ENCODE results near the gene DLG2. TPM values are rescaled to one million over a fixed set of nuclear protein-coding genes. Genes with fewer than 3 reads are reported as not detected.

DLG2 gene
- total RNA-seq, 2 experiments from 2014 or later = 2.0 to 2.1 TPM

GRCh38 chr11:85530634-85531033 lies 96.5 kb downstream of the DLG2 start:
- Histone ChIP-seq H3K27me3 (ENCODE audit: control insufficient read depth in 1 of 2, insufficient read depth in 2 of 2, low read length in 2 of 2) (no peaks in the 10 kb centered on the region), H3K36me3 (ENCODE audit: insufficient read depth, low read length) (no peaks in the 10 kb centered on the region), H3K9me3 (ENCODE audit: control insufficient read depth in 1 of 2, insufficient read depth in 1 of 2, low read length in 2 of 2) (no peaks in the 10 kb centered on the region), H3K4me1 (ENCODE audit: insufficient read depth, low read length) (no peaks in the 10 kb centered on the region), H3K27ac (ENCODE audit: low read depth in 1 of 2, low read length in 2 of 2) (no peak overlapping the region), H3K4me3 (ENCODE audit: low read length) (no peak overlapping the region)
- ATAC-seq (ENCODE audit: poor library complexity) (no peak), DNase-seq (no peak)
- Mint-ChIP-seq H3K4me3 (no peak overlapping the region), H3K36me3 (ENCODE audit: low read depth) (peaks cover 6% of the 10 kb centered on the region), H3K27ac (no peak overlapping the region), H3K4me1 (ENCODE audit: low read depth) (no peaks in the 10 kb centered on the region), H3K27me3 (no peaks in the 10 kb centered on the region), H3K9me3 (peaks cover 4% of the 10 kb centered on the region)
- intact Hi-C loops (cut with DNase I, micrococcal nuclease) = no loop called here
- POLR2A ChIA-PET = no interaction called here
- no peak for TF ChIP-seq CTCF (IDR thresholded peaks at IDR 0.05)
- CTCF ChIA-PET = no interaction called here

- POLR2A ChIA-PET = no interaction called here
- H3K36me3 ChIP-seq (ENCODE audit: insufficient read depth, low read length) = no peaks in the 10 kb centered on the region
Measured at GRCh38 chr11:85526564-85526963, 100.6 kb downstream of the DLG2 start.

GRCh38 chr11:85525686-85526085 lies 101.5 kb downstream of the DLG2 start:
- no peaks in the 10 kb centered on the region for H3K36me3 ChIP-seq (ENCODE audit: insufficient read depth, low read length)
- POLR2A ChIA-PET = no interaction called here
- DNase-seq = no peak
- no peaks in the 10 kb centered on the region for H3K27me3 Mint-ChIP-seq
- no peak overlapping the region for H3K4me3 Mint-ChIP-seq
- H3K36me3 Mint-ChIP-seq (ENCODE audit: low read depth) = peaks cover 23% of the 10 kb centered on the region
- H3K9me3 ChIP-seq (ENCODE audit: control insufficient read depth in 1 of 2, insufficient read depth in 1 of 2, low read length in 2 of 2) = peaks cover 9 to 20% of the 10 kb centered on the region in 2 experiments
- peaks cover 11% of the 10 kb centered on the region for H3K9me3 Mint-ChIP-seq
- TF ChIP-seq CTCF (IDR thresholded peaks at IDR 0.05) = no peak
- no peaks in the 10 kb centered on the region for H3K27me3 ChIP-seq (ENCODE audit: control insufficient read depth in 1 of 2, insufficient read depth in 2 of 2, low read length in 2 of 2)
- ATAC-seq (ENCODE audit: poor library complexity) = no peak
- intact Hi-C loops (cut with DNase I, micrococcal nuclease) = no loop called here
- CTCF ChIA-PET = no interaction called here
- H3K4me3 ChIP-seq (ENCODE audit: low read length) = no peak overlapping the region
- H3K27ac ChIP-seq (ENCODE audit: low read depth in 1 of 2, low read length in 2 of 2) = no peak overlapping the region
- H3K4me1 Mint-ChIP-seq (ENCODE audit: low read depth) = no peaks in the 10 kb centered on the region
- H3K4me1 ChIP-seq (ENCODE audit: insufficient read depth, low read length) = no peaks in the 10 kb centered on the region
- no peak overlapping the region for H3K27ac Mint-ChIP-seq

More at GRCh38 chr11:85526564-85526963, 100.6 kb downstream of the DLG2 start:
- Mint-ChIP-seq H3K27ac (no peak overlapping the region), H3K4me3 (no peak overlapping the region), H3K9me3 (peaks cover 7% of the 10 kb centered on the region), H3K4me1 (ENCODE audit: low read depth) (no peaks in the 10 kb centered on the region), H3K36me3 (ENCODE audit: low read depth) (peaks cover 15% of the 10 kb centered on the region), H3K27me3 (no peaks in the 10 kb centered on the region)
- Histone ChIP-seq H3K27me3 (ENCODE audit: control insufficient read depth in 1 of 2, insufficient read depth in 2 of 2, low read length in 2 of 2) (no peaks in the 10 kb centered on the region), H3K4me3 (ENCODE audit: low read length) (no peak overlapping the region), H3K27ac (ENCODE audit: low read depth in 1 of 2, low read length in 2 of 2) (no peak overlapping the region), H3K4me1 (ENCODE audit: insufficient read depth, low read length) (no peaks in the 10 kb centered on the region), H3K9me3 (ENCODE audit: control insufficient read depth in 1 of 2, insufficient read depth in 1 of 2, low read length in 2 of 2) (peaks cover 9 to 18% of the 10 kb centered on the region in 2 experiments)
- CTCF ChIA-PET = no interaction called here
- DNase-seq = no peak
- ATAC-seq (ENCODE audit: poor library complexity) = no peak
- TF ChIP-seq CTCF (IDR thresholded peaks at IDR 0.05) = no peak
- intact Hi-C loops (cut with DNase I, micrococcal nuclease) = no loop called here
